HEK293 (cell line): ENCODE results near the gene INPP5D.

Source experiments
- CTCF ChIA-PET: fragments of 350-600 bp; formaldehyde crosslinking; extraction: SDS; loops from one replicate; lab custom pipeline; 2021; ENCODE audit warnings: antibody characterized with exemption; lab: Yijun Ruan, JAX
- POLR2A ChIA-PET: fragments of 300-600 bp; formaldehyde crosslinking; extraction: SDS; loops from one replicate; lab custom pipeline; 2020; ENCODE audit warnings: antibody characterized with exemption, inconsistent platforms; lab: Yijun Ruan, JAX
- H3K27ac ChIP-seq: fragments of 200-500 bp; sonication (Bioruptor generic); 2 replicates; pipeline ENCODE4 v1.5.1; 2014; ENCODE audit warnings: low read depth, low read length, control low read depth, inconsistent platforms; ENCODE audit errors: extremely low read depth
- H3K36me3 ChIP-seq, 2 experiments: fragments of 200-500 bp in 1 of 2; sonication (Bioruptor generic) in 1 of 2; 1 replicate in 1 of 2; 2 replicates in 1 of 2; pipeline ENCODE4 v1.5.1; 2014 to 2017; ENCODE audit warnings: inconsistent platforms in 2 of 2, low read length in 2 of 2; ENCODE audit not compliant: control insufficient read depth in 2 of 2, insufficient read depth in 1 of 2
- H3K4me1 ChIP-seq: fragments of 200-500 bp; sonication (Bioruptor generic); 2 replicates; pipeline ENCODE4 v1.5.1; 2014; ENCODE audit warnings: mild to moderate bottlenecking, low read length, inconsistent platforms; ENCODE audit not compliant: control insufficient read depth, insufficient read depth
- H3K4me3 ChIP-seq: 2 replicates; pipeline ENCODE4 v1.5.1; 2011; ENCODE audit warnings: low read depth, mild to moderate bottlenecking, control low read depth, low read length, moderate library complexity
- H3K9me3 ChIP-seq: fragments of 200-500 bp; sonication (Bioruptor generic); 2 replicates; pipeline ENCODE4 v1.5.1; 2014; ENCODE audit warnings: low read depth, low read length, inconsistent platforms; ENCODE audit not compliant: control insufficient read depth, insufficient read depth
- HOXA7 ChIP-seq: sonication (generic); formaldehyde crosslinking; IDR thresholded peaks from 2 replicates; pipeline ENCODE4 v1.8.1; 2022; ENCODE audit warnings: missing genetic modification reagents, borderline replicate concordance
- IKZF3 ChIP-seq: fragments of 450-650 bp; IDR thresholded peaks from 2 replicates; pipeline ENCODE4 v1.5.0; 2018; ENCODE audit warnings: missing biosample characterization, mild to moderate bottlenecking, missing genetic modification characterization, moderate library complexity
- SCRT1 ChIP-seq: fragments of 450-650 bp; formaldehyde crosslinking; IDR thresholded peaks from 2 replicates; pipeline ENCODE4 v1.5.1; 2016; ENCODE audit warnings: missing biosample characterization, missing genetic modification characterization, borderline replicate concordance
- SP3 ChIP-seq: fragments of 450-650 bp; formaldehyde crosslinking; IDR thresholded peaks from 2 replicates; pipeline ENCODE4 v1.5.1; 2016; ENCODE audit warnings: missing biosample characterization, missing genetic modification characterization
- ZFP69B ChIP-seq: fragments of 450-650 bp; formaldehyde crosslinking; IDR thresholded peaks from 2 replicates; pipeline ENCODE4 v1.5.1; 2016; ENCODE audit warnings: missing biosample characterization, missing genetic modification characterization
- ZNF114 ChIP-seq: fragments of 450-650 bp; formaldehyde crosslinking; IDR thresholded peaks from 2 replicates; pipeline ENCODE4 v1.5.0; 2017; ENCODE audit warnings: missing biosample characterization, missing genetic modification characterization
- ZNF121 ChIP-seq: fragments of 450-650 bp; formaldehyde crosslinking; IDR thresholded peaks from 2 replicates; pipeline ENCODE4 v1.5.1; 2016; ENCODE audit warnings: missing biosample characterization, missing genetic modification characterization
- ZNF214 ChIP-seq: fragments of 450-650 bp; formaldehyde crosslinking; IDR thresholded peaks from 2 replicates; pipeline ENCODE4 v1.5.1; 2017; ENCODE audit warnings: missing biosample characterization, mild to moderate bottlenecking, missing genetic modification characterization, borderline replicate concordance
- ZNF248 ChIP-seq: fragments of 450-650 bp; formaldehyde crosslinking; IDR thresholded peaks from 2 replicates; pipeline ENCODE4 v1.5.1; 2017; ENCODE audit warnings: missing biosample characterization, missing genetic modification characterization
- ZNF394 ChIP-seq: fragments of 450-650 bp; formaldehyde crosslinking; IDR thresholded peaks from 2 replicates; pipeline ENCODE4 v1.5.1; 2016; ENCODE audit warnings: missing biosample characterization, missing genetic modification characterization, mild to moderate bottlenecking, moderate library complexity, borderline replicate concordance
- ZNF501 ChIP-seq: fragments of 450-650 bp; formaldehyde crosslinking; IDR thresholded peaks from 2 replicates; pipeline ENCODE4 v1.5.1; 2016; ENCODE audit warnings: missing biosample characterization, missing genetic modification characterization
- ZNF521 ChIP-seq: fragments of 450-650 bp; formaldehyde crosslinking; IDR thresholded peaks from 2 replicates; pipeline ENCODE4 v1.5.1; 2017; ENCODE audit warnings: missing biosample characterization, mild to moderate bottlenecking, missing genetic modification characterization
- ZNF585B ChIP-seq: fragments of 450-650 bp; formaldehyde crosslinking; IDR thresholded peaks from 2 replicates; pipeline ENCODE4 v1.5.1; 2016; ENCODE audit warnings: missing biosample characterization, missing genetic modification characterization
- ZNF76 ChIP-seq: fragments of 450-650 bp; formaldehyde crosslinking; IDR thresholded peaks from 2 replicates; pipeline ENCODE4; 2016; ENCODE audit warnings: low read depth, missing biosample characterization, missing genetic modification characterization, borderline replicate concordance
- ZNF768 ChIP-seq: fragments of 450-650 bp; formaldehyde crosslinking; IDR thresholded peaks from 2 replicates; pipeline ENCODE4 v1.5.1; 2018; ENCODE audit warnings: missing biosample characterization, mild to moderate bottlenecking, missing genetic modification characterization
- TF ChIP-seq, protein P1 (sequence below): fragments of 450-650 bp; formaldehyde crosslinking; IDR thresholded peaks from 2 replicates; pipeline ENCODE4 v1.5.1; 2016; ENCODE audit warnings: missing biosample characterization, missing genetic modification characterization
- TF ChIP-seq, protein P2 (sequence below): fragments of 450-650 bp; formaldehyde crosslinking; IDR thresholded peaks from 2 replicates; pipeline ENCODE4 v1.5.1; 2016; ENCODE audit warnings: missing biosample characterization, missing genetic modification characterization
- TF ChIP-seq, protein P3 (sequence below): fragments of 450-650 bp; formaldehyde crosslinking; IDR thresholded peaks from 2 replicates; pipeline ENCODE4 v1.5.1; 2017; ENCODE audit warnings: missing biosample characterization, mild to moderate bottlenecking, missing genetic modification characterization, moderate library complexity
- TF ChIP-seq, protein P4 (sequence below): fragments of 450-650 bp; formaldehyde crosslinking; conservative IDR thresholded peaks from 2 replicates; pipeline ENCODE4 v1.5.1; 2016; ENCODE audit warnings: low read depth, missing biosample characterization, missing genetic modification characterization

The INPP5D gene

DNA sequence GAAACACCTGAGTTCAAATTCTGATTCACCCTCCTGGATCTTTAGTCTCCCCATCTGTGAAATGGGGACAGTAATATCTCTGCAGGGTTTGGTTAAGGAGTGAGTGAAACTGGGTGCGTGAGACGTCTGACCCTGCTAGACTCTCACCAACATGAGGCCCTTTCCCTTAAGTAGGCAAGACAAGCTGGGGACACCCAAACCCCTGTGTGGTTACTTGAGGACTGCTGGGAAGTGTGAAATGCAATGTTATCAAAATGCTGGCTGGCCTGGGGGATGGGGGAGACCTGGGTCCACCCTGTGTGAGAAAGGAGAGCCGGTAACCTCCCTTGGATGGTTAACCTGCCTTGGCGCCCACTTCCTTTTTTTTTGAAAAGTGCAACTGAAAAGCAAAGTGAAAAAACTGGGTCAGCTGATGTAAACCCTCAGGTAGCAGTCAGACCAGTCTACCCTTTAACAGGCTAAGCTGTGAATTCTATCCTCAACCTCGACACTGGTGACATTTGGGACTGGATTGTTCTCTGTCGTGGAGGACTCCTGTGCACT lies 82.3 kb downstream of the INPP5D start:
- CTCF ChIA-PET = no interaction called here
- TF ChIP-seq, protein P1, sequence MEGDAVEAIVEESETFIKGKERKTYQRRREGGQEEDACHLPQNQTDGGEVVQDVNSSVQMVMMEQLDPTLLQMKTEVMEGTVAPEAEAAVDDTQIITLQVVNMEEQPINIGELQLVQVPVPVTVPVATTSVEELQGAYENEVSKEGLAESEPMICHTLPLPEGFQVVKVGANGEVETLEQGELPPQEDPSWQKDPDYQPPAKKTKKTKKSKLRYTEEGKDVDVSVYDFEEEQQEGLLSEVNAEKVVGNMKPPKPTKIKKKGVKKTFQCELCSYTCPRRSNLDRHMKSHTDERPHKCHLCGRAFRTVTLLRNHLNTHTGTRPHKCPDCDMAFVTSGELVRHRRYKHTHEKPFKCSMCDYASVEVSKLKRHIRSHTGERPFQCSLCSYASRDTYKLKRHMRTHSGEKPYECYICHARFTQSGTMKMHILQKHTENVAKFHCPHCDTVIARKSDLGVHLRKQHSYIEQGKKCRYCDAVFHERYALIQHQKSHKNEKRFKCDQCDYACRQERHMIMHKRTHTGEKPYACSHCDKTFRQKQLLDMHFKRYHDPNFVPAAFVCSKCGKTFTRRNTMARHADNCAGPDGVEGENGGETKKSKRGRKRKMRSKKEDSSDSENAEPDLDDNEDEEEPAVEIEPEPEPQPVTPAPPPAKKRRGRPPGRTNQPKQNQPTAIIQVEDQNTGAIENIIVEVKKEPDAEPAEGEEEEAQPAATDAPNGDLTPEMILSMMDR (tag by site-specific recombination) = no peak
- TF ChIP-seq ZNF585B (tag by site-specific recombination) (no peak), ZNF501 (tag by site-specific recombination) (no peak), SP3 (tag by site-specific recombination) (no peak), ZNF121 (no peak), ZNF521 (tag by site-specific recombination) (no peak), ZNF114 (tag by site-specific recombination) (no peak), HOXA7 (CRISPR knock-in tag) (no peak), SCRT1 (tag by site-specific recombination) (no peak), ZNF248 (tag by site-specific recombination) (no peak), ZFP69B (no peak), ZNF394 (tag by site-specific recombination) (no peak), ZNF214 (no peak), IKZF3 (tag by site-specific recombination) (no peak), ZNF76 (tag by site-specific recombination) (no peak), ZNF768 (no peak)
- TF ChIP-seq, protein P2, sequence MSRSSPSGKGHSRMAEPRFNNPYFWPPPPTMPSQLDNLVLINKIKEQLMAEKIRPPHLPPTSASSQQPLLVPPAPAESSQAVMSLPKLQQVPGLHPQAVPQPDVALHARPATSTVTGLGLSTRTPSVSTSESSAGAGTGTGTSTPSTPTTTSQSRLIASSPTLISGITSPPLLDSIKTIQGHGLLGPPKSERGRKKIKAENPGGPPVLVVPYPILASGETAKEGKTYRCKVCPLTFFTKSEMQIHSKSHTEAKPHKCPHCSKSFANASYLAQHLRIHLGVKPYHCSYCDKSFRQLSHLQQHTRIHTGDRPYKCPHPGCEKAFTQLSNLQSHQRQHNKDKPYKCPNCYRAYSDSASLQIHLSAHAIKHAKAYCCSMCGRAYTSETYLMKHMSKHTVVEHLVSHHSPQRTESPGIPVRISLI (tag by site-specific recombination) = no peak
- TF ChIP-seq, protein P3, sequence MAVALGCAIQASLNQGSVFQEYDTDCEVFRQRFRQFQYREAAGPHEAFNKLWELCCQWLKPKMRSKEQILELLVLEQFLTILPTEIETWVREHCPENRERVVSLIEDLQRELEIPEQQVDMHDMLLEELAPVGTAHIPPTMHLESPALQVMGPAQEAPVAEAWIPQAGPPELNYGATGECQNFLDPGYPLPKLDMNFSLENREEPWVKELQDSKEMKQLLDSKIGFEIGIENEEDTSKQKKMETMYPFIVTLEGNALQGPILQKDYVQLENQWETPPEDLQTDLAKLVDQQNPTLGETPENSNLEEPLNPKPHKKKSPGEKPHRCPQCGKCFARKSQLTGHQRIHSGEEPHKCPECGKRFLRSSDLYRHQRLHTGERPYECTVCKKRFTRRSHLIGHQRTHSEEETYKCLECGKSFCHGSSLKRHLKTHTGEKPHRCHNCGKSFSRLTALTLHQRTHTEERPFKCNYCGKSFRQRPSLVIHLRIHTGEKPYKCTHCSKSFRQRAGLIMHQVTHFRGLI = no peak
- TF ChIP-seq, protein P4, sequence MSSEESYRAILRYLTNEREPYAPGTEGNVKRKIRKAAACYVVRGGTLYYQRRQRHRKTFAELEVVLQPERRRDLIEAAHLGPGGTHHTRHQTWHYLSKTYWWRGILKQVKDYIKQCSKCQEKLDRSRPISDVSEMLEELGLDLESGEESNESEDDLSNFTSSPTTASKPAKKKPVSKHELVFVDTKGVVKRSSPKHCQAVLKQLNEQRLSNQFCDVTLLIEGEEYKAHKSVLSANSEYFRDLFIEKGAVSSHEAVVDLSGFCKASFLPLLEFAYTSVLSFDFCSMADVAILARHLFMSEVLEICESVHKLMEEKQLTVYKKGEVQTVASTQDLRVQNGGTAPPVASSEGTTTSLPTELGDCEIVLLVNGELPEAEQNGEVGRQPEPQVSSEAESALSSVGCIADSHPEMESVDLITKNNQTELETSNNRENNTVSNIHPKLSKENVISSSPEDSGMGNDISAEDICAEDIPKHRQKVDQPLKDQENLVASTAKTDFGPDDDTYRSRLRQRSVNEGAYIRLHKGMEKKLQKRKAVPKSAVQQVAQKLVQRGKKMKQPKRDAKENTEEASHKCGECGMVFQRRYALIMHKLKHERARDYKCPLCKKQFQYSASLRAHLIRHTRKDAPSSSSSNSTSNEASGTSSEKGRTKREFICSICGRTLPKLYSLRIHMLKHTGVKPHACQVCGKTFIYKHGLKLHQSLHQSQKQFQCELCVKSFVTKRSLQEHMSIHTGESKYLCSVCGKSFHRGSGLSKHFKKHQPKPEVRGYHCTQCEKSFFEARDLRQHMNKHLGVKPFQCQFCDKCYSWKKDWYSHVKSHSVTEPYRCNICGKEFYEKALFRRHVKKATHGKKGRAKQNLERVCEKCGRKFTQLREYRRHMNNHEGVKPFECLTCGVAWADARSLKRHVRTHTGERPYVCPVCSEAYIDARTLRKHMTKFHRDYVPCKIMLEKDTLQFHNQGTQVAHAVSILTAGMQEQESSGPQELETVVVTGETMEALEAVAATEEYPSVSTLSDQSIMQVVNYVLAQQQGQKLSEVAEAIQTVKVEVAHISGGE = no peak
- Histone ChIP-seq H3K36me3 (peaks cover 0 to 14% of the 10 kb centered on the region in 2 experiments; a peak in 1 of 3 replicates), H3K4me3 (no peak overlapping the region), H3K4me1 (no peaks in the 10 kb centered on the region), H3K27ac (no peak overlapping the region), H3K9me3 (no peaks in the 10 kb centered on the region)
- POLR2A ChIA-PET = no interaction called here
